Measurements from ENCODE around the gene NFIX. TPM values are rescaled to one million over a fixed set of nuclear protein-coding genes. Genes with fewer than 3 reads are reported as not detected.

NFIX gene
- polyA plus RNA-seq, 1 donor (not counting 4 experiments of a cell fraction or from before 2014, with no cell fraction given), result 5.2 TPM

GRCh38 chr19:13004273-13004672, 9.0 kb downstream of the NFIX start:
- H4K20me1 ChIP-seq (ENCODE audit: control insufficient read depth, extremely low read depth, insufficient read depth, low read length), result no peaks in the 10 kb centered on the region
- H3K4me3 ChIP-seq (ENCODE audit: control insufficient read depth in 2 of 3, extremely low read depth in 1 of 3, insufficient read depth in 2 of 3, low read depth in 1 of 3, low read length in 3 of 3), result no peak overlapping the region
- no peak overlapping the region for H3K4me2 ChIP-seq (ENCODE audit: control insufficient read depth, extremely low read depth, insufficient read depth, low read depth, low read length)
- no peaks in the 10 kb centered on the region for H3K9me3 ChIP-seq (ENCODE audit: control insufficient read depth, low read depth, low read length)
- peaks cover 76% of the 10 kb centered on the region for H3K4me1 ChIP-seq (ENCODE audit: control insufficient read depth, extremely low read depth, insufficient read depth, low read length)
- no peak for DNase-seq (ENCODE audit: low read depth, low spot score)
- H3K79me2 ChIP-seq (ENCODE audit: control insufficient read depth, insufficient read depth, low read length), result peaks cover 69% of the 10 kb centered on the region
- TF ChIP-seq EZH2 (IDR thresholded peaks at IDR 0.05; ENCODE audit: low read length), result no peak
- TF ChIP-seq CTCF (optimal IDR thresholded peaks at IDR 0.05 in 1 of 3, IDR thresholded peaks at IDR 0.05 in 1 of 3, conservative IDR thresholded peaks at IDR 0.05 in 1 of 3; ENCODE audit: extremely low read depth in 1 of 3, insufficient read depth in 2 of 3, low read length in 3 of 3), result no peak
- H3K9me1 ChIP-seq (ENCODE audit: control insufficient read depth, extremely low read depth, insufficient read depth, low read length), result no peaks in the 10 kb centered on the region
- no peak overlapping the region for H2AFZ ChIP-seq (ENCODE audit: control insufficient read depth, low read length)
- peaks cover 0 to 2% of the 10 kb centered on the region in 2 experiments for H3K36me3 ChIP-seq (ENCODE audit: control insufficient read depth in 2 of 2, extremely low read depth in 1 of 2, insufficient read depth in 2 of 2, low read length in 2 of 2)
- H3K9ac ChIP-seq (ENCODE audit: control insufficient read depth, extremely low read depth, insufficient read depth, low read length), result no peak overlapping the region
- H3K27me3 ChIP-seq (ENCODE audit: control insufficient read depth, extremely low read depth, insufficient read depth, low read length), result no peaks in the 10 kb centered on the region
- no peak for FAIRE-seq
- no peak overlapping the region for H3K27ac ChIP-seq (ENCODE audit: control insufficient read depth, insufficient read depth, low read length)
- dilution Hi-C loops (cut with MboI; ENCODE audit: extremely low pct_ligation_motif_present, low sequenced_read_pairs), result no loop called here

DNA sequence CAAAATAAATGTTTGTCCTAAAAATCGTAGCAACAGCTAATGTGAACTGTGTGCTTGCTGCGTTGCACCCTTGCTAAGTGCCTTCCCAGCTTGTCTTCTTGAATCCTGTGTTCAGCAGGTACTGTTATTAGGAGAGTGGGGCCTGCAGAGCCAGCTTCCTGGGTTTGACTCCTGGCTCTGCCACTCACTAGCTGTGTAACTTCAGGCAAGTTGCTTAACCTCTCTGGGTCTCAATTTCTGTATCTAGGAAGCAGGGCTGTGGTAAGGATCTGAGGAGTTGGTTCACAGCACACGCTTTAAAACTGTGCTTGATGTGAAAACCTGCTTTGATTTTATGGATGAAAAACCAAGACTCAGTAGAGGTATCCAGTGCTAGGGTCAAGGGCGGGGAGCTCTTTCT, 10.0 kb downstream of the NFIX start:
- Histone ChIP-seq H3K9me3 (ENCODE audit: control insufficient read depth, low read depth, low read length) (no peaks in the 10 kb centered on the region), H3K9ac (ENCODE audit: control insufficient read depth, extremely low read depth, insufficient read depth, low read length) (no peak overlapping the region), H3K9me1 (ENCODE audit: control insufficient read depth, extremely low read depth, insufficient read depth, low read length) (no peaks in the 10 kb centered on the region), H3K36me3 (ENCODE audit: control insufficient read depth in 2 of 2, extremely low read depth in 1 of 2, insufficient read depth in 2 of 2, low read length in 2 of 2) (peaks cover 0 to 2% of the 10 kb centered on the region in 2 experiments), H3K27me3 (ENCODE audit: control insufficient read depth, extremely low read depth, insufficient read depth, low read length) (no peaks in the 10 kb centered on the region), H3K27ac (ENCODE audit: control insufficient read depth, insufficient read depth, low read length) (no peak overlapping the region), H3K79me2 (ENCODE audit: control insufficient read depth, insufficient read depth, low read length) (peaks cover 62% of the 10 kb centered on the region), H3K4me1 (ENCODE audit: control insufficient read depth, extremely low read depth, insufficient read depth, low read length) (peaks cover 80% of the 10 kb centered on the region), H2AFZ (ENCODE audit: control insufficient read depth, low read length) (no peak overlapping the region), H3K4me2 (ENCODE audit: control insufficient read depth, extremely low read depth, insufficient read depth, low read depth, low read length) (no peak overlapping the region), H4K20me1 (ENCODE audit: control insufficient read depth, extremely low read depth, insufficient read depth, low read length) (no peaks in the 10 kb centered on the region), H3K4me3 (ENCODE audit: control insufficient read depth in 2 of 3, extremely low read depth in 1 of 3, insufficient read depth in 2 of 3, low read depth in 1 of 3, low read length in 3 of 3) (no peak overlapping the region)
- FAIRE-seq (no peak), DNase-seq (ENCODE audit: low read depth, low spot score) (no peak)
- TF ChIP-seq CTCF (optimal IDR thresholded peaks at IDR 0.05 in 1 of 3, IDR thresholded peaks at IDR 0.05 in 1 of 3, conservative IDR thresholded peaks at IDR 0.05 in 1 of 3; ENCODE audit: extremely low read depth in 1 of 3, insufficient read depth in 2 of 3, low read length in 3 of 3) (no peak), EZH2 (IDR thresholded peaks at IDR 0.05; ENCODE audit: low read length) (no peak)
- dilution Hi-C loops (cut with MboI; ENCODE audit: extremely low pct_ligation_motif_present, low sequenced_read_pairs), result no loop called here
